T-helper 22 cell (primary cell): ENCODE data around the gene PPM1N.

Experiments used
- DNase-seq: peaks from one replicate; pipeline ENCODE4 v3.0.0-alpha.2; 2020; ENCODE audit warnings: low read depth

Gene PPM1N

DNA sequence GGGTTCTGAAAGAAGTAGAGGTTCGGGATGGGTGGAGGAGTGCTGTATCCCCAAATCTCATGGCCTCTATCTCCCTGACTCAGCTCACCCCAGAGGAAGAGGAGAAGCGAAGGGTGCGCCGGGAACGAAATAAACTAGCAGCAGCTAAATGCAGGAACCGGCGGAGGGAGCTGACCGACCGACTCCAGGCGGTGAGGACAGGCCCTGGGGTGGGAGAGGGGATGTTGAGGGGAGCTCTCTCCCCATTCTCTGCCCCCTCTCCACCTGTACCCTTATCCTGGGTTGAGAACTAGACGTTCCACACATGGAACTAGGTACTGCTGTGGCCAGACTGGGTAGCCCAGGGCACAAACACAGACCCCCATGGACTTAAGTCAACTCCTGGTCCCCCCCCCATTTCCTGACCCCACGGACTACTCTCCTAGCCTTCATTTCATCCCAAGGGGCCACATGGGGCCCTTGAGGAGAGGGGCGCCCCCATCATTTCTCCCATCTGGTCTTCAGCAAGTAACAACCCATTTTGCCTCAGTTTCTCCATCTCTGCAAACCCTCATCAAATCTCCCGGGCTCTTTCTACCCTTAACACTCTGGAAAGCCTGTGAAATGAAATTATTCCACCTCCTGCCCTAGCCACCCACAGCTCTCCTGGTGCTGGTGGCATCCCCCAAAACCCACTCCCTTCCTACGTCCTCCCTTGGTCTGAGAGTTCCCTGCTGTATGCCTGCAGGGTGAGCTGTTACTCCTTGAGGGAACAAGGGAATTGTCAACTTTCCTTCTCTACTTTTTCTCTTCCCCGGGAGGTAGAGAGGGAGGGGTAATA is 26.9 kb upstream of the PPM1N start:
- DNase-seq, result no peak

DNA sequence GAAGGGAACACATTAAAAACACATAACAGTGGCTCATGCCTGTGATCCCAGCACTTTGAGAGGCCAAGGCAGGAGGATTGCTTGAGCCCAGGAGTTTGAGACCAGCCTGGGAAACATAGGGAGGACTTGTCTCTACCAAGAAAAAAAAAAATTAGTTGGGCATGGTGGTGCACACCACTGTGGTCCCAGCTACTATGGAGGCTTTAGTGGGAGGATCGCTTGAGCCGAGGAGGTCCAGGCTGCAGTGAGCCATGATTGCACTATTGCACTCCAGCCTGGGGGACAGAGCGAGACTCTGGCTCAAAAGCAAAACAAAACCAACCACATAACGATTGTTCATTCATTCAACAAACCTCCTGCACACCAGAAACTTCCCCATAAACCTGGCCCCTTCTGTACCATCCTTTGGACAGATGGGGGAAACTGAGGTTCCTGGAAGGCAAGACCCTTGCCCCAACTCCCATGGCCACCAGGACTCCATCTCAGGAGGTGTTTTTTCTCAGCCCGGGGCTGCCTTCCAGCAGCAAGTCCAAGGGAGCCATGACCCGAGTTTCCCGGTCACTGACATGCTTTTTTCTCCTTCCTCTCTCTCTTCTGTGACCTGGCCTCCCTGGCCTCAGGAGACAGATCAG is 26.2 kb upstream of the PPM1N start:
- no peak for DNase-seq

DNA sequence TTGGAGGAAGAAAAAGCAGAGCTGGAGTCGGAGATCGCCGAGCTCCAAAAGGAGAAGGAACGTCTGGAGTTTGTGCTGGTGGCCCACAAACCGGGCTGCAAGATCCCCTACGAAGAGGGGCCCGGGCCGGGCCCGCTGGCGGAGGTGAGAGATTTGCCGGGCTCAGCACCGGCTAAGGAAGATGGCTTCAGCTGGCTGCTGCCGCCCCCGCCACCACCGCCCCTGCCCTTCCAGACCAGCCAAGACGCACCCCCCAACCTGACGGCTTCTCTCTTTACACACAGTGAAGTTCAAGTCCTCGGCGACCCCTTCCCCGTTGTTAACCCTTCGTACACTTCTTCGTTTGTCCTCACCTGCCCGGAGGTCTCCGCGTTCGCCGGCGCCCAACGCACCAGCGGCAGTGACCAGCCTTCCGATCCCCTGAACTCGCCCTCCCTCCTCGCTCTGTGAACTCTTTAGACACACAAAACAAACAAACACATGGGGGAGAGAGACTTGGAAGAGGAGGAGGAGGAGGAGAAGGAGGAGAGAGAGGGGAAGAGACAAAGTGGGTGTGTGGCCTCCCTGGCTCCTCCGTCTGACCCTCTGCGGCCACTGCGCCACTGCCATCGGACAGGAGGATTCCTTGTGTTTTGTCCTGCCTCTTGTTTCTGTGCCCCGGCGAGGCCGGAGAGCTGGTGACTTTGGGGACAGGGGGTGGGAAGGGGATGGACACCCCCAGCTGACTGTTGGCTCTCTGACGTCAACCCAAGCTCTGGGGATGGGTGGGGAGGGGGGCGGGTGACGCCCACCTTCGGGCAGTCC is 25.5 kb upstream of the PPM1N start:
- no peak for DNase-seq

DNA sequence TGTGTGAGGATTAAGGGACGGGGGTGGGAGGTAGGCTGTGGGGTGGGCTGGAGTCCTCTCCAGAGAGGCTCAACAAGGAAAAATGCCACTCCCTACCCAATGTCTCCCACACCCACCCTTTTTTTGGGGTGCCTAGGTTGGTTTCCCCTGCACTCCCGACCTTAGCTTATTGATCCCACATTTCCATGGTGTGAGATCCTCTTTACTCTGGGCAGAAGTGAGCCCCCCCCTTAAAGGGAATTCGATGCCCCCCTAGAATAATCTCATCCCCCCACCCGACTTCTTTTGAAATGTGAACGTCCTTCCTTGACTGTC is 24.9 kb upstream of the PPM1N start:
- DNase-seq, result no peak

DNA sequence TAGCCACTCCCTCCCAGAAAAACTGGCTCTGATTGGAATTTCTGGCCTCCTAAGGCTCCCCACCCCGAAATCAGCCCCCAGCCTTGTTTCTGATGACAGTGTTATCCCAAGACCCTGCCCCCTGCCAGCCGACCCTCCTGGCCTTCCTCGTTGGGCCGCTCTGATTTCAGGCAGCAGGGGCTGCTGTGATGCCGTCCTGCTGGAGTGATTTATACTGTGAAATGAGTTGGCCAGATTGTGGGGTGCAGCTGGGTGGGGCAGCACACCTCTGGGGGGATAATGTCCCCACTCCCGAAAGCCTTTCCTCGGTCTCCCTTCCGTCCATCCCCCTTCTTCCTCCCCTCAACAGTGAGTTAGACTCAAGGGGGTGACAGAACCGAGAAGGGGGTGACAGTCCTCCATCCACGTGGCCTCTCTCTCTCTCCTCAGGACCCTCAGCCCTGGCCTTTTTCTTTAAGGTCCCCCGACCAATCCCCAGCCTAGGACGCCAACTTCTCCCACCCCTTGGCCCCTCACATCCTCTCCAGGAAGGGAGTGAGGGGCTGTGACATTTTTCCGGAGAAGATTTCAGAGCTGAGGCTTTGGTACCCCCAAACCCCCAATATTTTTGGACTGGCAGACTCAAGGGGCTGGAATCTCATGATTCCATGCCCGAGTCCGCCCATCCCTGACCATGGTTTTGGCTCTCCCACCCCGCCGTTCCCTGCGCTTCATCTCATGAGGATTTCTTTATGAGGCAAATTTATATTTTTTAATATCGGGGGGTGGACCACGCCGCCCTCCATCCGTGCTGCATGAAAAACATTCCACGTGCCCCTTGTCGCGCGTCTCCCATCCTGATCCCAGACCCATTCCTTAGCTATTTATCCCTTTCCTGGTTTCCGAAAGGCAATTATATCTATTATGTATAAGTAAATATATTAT is 24.3 kb upstream of the PPM1N start:
- no peak for DNase-seq

DNA sequence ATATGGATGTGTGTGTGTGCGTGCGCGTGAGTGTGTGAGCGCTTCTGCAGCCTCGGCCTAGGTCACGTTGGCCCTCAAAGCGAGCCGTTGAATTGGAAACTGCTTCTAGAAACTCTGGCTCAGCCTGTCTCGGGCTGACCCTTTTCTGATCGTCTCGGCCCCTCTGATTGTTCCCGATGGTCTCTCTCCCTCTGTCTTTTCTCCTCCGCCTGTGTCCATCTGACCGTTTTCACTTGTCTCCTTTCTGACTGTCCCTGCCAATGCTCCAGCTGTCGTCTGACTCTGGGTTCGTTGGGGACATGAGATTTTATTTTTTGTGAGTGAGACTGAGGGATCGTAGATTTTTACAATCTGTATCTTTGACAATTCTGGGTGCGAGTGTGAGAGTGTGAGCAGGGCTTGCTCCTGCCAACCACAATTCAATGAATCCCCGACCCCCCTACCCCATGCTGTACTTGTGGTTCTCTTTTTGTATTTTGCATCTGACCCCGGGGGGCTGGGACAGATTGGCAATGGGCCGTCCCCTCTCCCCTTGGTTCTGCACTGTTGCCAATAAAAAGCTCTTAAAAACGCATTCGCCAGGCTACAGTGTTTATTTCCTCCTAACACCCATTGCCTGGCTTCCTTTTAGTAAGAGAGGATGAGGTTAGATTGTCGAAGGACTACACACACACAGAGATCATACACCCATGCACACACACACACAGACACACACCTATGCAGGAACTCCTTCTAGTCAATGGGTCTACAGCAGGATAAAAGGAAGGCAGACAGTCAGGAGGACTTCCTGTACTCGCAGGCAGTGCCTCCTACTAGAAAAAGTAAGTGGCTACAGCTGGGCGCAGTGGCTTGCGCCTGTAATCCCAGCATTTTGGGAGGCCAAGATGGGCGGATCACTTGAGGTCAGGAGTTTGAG is 23.4 kb upstream of the PPM1N start:
- peak; percentile 41 for DNase-seq

DNA sequence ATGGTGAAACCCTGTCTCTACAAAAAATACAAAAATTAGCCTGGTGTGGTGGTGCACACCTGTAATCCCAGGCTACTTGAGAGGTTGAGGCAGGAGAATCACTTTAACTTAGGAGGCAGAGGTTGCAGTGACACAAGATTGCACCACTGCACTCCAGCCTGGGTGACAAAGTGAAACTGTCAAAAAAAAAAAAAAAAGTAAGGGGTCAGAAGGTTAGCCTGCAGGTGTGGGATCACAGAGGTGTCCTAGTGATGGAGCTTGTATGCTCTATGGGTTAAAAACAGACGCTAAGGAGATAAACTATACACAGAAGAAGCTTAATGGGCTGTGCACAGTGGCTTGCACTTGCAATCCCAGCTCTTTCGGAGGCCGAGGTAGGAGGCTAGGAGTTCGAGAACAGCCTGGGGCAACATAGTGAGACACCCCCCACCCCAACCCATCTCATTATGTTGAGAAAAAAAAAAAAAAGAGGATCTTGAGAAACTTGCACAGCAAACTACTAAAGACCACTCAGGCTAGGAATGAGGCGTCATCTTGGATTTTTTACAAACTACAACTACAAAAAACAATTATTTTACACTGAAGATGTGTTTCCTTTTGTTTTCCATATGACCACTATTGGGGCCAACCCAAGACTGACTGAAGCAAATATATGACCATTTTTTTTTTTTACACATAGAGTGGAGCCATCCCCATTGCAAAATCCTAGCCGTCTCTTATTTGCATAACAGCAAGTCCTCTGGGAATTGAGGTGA is 22.5 kb upstream of the PPM1N start:
- DNase-seq, result no peak

DNA sequence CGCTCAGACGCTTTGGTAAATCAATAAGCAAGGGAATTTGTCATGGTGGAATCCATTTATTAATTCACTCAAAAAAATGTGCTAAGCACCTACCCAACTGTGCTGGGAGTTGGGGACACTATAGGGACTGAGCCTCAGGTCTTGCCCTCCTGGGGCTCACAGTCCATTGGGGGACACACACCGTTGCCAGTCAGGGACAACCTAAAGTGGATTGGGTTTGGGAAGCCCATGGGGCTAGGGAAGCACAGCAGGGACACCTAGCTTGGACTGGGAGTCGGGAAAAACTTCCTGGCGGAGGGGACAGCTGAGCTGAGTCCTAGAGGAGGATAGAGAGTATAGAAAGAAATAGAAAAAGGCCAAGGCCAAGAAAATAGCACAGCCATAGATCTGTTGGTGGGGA is 21.9 kb upstream of the PPM1N start:
- DNase-seq, result no peak

DNA sequence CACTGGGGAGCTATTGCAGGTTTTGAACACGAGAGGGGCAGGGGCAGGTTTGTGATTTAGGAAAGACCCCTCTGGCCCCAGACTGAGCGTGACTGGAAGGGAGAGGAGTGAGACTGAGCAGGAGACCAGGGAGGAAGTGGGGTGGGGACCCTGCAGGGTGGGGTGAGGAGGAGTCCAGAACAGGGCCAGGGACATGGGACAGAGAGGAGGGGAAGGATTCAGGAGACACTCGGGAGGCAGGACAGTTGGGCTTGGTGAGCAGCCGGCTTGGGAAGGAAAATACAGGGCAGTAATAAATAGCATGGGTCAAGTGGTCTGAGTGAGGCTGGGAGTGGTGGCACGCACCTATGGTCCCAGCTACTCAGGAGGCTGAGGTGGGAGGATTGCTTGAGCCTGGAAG is 21.1 kb upstream of the PPM1N start:
- no peak for DNase-seq

DNA sequence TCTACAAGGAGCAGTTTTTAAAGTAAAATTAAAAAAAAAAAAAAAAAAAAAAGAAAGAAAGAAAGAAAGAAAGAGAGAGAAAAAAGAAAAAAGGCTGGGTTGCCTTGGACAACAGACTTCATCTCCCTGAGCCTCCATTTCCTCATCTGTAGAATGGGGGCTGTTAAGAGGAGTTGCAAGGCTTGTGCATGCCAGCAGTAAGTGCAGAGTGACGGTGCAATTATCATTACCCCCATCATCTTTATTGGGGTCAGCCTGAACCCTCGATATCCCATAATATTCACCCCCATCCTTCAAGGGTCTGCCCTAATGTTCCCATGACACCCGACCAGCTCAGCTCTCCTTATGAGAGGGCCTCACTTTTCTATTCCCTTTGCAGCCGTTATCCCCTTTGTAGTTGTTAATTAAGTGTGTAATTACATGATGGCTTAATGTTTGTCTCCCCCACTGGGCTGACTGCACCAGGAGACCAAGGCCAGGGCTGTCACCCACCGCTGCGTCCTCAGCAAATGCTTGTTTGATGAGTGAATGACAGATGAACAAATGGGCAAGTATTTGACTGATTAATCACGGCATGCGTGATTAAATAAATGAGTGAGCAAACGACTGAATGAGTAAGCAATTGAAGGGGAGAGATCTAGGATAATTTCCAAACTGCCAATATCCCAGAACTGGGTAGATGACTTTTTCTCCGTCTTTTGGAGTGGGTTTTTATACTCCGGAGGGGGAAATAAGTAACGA is 20.4 kb upstream of the PPM1N start:
- DNase-seq, result no peak

DNA sequence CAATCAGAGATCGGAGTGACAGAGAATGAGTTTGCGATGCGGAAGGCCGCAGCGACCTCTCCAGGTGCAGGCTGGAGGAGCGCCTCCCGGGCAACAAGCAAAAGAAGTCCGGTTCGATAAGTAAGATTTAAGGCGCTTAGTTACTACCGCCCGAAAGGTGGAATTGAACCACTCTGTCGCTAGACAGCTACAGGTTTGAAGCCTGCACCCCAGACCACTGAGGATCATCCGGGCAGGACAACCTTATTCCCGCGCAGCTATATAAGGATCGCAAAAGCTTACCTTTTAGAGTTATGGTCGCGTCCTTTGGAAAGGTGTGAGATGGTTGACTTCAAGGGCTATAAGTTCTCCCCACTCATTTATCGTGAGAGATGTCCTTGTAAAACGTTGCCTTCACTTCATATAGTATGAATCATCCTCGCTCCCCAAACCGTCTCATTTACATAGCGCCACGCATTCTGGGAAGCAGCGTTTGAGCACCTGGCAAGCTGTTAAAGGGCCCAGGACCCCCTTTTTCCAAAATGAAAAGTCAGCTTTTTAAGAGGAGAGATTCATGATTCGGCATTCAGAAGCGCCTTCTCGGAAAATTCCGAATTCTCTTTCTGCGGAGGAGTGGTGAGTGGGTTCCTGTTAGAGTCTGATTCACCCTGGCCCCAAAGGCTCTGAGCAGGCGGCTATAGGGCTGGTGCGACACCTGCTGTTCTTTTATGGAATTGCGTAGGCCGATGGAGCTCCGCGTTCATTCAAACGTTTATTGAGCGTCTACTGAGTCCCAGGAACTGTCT is 19.6 kb upstream of the PPM1N start:
- peak; percentile 72 for DNase-seq

DNA sequence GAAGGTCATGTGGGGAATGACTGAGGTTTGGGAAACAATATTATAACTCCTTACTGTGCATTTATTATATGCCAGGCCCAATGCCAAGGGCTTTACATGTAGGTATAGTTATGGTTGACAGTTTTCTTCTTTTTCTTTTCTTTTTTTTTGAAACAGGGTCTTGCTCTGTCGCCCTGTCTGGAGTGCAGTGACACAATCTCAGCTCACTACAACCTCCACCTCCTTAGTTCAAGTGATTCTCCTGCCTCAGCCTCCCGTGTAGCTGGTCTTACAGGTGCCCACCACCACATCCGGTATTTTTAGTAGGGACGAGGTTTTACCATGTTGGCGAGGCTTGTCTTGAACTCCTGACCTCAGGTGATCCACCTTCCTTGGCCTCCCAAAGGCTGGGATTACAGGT is 15.2 kb upstream of the PPM1N start:
- no peak for DNase-seq

DNA sequence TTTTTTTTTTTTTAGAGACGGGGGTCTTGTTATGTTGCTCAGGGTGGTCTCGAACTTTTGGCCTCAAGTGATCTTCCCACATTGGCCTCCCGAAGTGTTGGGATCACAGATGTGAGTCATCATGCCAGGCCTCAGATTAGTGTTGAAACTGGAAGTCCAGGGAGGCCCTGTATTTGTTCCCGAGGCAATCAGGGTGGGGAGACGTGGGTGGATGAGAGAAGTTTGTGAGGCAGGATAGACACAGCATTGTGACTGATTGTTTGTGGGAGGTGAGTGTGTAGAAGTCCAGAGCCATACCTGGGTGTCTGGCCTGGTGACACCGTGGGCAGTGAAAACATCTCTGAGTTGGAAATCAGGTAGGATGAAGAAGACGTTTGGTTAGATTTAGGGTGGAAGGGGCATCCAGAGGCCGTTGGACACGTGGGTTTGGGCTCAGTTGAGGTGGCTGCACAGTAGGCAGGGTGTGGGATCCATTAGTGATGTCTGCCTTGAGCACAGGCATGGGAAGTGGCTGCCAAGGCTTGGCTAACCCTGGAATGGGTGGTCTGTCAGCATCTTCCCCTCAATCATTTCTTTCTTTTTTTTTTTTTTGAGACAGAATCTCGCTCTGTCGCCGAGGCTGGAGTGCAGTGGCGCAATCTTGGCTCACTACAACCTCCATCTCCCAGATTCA is 13.8 kb upstream of the PPM1N start:
- no peak for DNase-seq

DNA sequence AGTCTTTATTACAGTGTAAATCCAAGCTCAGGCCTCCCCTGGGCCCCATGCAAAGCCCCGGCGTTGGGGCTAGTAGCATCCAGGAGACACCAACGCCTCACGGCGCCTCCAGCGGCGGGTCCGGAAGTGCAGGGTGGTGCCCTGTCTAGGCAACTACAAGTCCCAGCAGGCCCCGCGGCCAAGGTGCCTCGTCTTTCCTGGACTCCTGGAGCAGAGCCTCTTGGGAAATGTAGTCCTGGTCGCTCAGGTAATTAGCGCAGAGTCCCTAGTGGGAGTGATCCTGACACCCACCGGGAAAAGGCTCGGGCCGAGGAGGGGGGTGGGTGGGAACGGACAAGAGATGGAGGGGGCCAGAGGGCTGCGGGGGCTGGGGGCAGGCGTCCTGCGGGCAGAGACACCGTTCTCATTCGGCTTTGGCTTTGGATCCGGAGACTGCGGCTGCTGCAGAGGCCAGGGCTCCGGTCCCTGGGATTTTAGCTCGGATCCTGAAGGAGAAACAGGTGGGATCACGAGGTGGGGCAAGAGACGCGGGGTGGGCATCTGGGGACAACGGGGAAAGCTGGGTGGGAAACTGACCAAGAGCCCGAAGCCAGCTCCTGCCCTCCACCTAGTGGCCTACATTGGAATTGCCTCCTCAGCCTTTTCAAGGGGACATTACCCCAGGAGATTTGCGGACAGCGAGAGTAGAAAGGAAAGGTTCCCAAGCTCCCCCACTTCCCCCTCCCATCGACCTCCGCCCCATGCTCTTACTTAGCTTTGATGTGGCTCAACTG is 12.8 kb upstream of the PPM1N start:
- DNase-seq, result peak; percentile 90

DNA sequence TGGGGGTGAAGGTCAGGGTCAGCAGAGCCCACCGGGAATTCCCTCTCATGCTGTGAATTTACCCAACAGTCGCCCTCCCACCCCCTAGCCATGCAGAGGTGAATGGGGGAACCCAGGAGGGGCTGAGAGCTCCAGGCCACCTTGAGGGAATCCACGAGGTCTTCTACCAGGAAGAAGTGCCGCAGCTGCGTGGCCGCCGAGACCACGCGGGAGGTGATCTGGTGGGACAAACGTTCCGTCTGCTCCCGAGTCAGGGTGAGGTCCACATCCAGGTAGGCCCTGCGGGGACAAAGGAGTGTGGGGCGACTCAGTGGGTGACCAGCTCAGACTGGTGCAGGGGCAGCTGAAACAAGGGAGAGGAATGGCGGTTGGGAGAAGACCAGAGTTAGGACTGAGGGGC is 9.5 kb upstream of the PPM1N start:
- DNase-seq, result no peak

DNA sequence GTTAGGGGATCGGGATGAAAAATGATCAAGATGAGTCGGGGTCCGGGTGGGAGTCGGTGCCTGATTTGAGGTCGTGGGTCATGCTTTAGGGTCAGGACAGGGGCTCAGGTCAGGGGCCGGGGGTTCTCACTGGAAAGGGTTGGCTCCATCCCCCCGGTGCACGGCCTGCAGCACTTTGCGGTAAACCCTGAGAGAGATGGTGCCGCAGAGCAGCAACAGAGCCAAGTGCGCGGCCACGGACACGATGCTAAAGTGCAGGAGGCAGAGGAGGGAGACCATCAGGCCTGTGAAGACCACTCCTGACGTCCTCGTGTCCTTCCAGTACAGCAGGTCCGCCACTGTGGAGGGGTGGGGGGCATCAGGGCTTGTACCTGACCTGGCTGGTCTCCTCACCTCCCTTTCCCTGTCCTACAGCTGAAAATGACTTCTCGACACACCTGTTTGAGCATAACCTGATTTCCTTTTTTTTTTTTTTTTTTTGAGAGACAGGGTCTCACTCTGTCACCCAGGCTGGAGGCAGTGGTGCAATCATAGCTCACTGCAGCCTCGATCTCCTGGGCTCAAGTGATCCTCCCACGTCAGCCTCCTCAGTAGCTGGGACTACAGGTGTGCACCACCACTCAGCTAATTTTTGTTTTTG is 8.9 kb upstream of the PPM1N start:
- no peak for DNase-seq

DNA sequence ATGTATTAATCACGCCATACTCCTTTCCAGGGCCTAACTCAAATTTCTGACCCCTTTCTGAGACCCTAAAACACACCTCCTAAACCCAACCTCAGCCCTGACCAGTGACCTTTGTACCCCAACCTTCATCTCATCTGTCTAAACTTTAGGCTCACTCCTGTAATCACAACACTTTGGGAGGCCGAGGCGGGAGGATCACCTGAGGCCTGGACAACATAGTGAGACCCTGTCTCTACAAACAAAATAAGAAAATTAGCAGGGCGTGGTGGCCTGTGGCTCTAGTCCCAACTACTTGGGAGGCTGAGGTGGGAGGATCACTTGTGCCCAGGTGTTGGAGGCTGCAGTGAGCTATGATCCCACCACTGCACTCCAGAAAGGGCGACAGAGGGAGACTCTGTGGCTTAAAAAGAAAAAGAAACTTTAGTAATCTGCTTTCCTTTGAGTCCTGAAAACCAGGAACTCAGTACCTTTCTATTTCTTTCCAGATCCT is 6.1 kb upstream of the PPM1N start:
- DNase-seq, result no peak
